Fibroblast of lung (primary cell): ENCODE data around the gene TMEM161A. TPM values are rescaled to one million over a fixed set of nuclear protein-coding genes. Genes with fewer than 3 reads are reported as not detected.

Experiments used
- DNase-seq, 2 donors: peaks; one replicate each; pipeline versions ENCODE4 v3.0.0 to v3.0.0-alpha.2; 2010; ENCODE audit warnings: low read depth in 2 of 2
- H2AFZ ChIP-seq: 2 replicates; pipeline ENCODE4 v1.5.1; 2012; ENCODE audit warnings: low read length, control low read depth, inconsistent platforms
- H3K27ac ChIP-seq: 2 replicates; pipeline ENCODE4 v1.5.1; 2011; ENCODE audit warnings: low read length, control low read depth; ENCODE audit not compliant: insufficient read depth
- H3K27me3 ChIP-seq: 2 replicates; pipeline ENCODE4 v1.5.1; 2011; ENCODE audit warnings: mild to moderate bottlenecking, low read length; ENCODE audit not compliant: control insufficient read depth, insufficient read depth
- H3K36me3 ChIP-seq: 2 replicates; pipeline ENCODE4 v1.5.1; 2011; ENCODE audit warnings: low read length; ENCODE audit not compliant: control insufficient read depth, insufficient read depth
- H3K4me1 ChIP-seq: 2 replicates; pipeline ENCODE4 v1.5.1; 2011; ENCODE audit warnings: low read length; ENCODE audit not compliant: control insufficient read depth, insufficient read depth; ENCODE audit errors: extremely low read depth
- H3K4me2 ChIP-seq: 2 replicates; pipeline ENCODE4 v1.5.1; 2011; ENCODE audit warnings: low read length, control low read depth; ENCODE audit not compliant: insufficient read depth; ENCODE audit errors: extremely low read depth
- H3K4me3 ChIP-seq, 4 experiments: fragments of 200-600 bp in 1 of 4; sonication (generic) in 1 of 4; replicated peaks in 1 of 4; 2 replicates each; pipeline ENCODE4 v1.5.1; 2011 to 2016; ENCODE audit warnings: low read length in 4 of 4, low read depth in 3 of 4, mild to moderate bottlenecking in 3 of 4, control low read depth in 2 of 4, inconsistent platforms in 1 of 4, mixed read lengths in 1 of 4; ENCODE audit not compliant: insufficient read depth in 1 of 4; ENCODE audit errors: control extremely low read depth in 1 of 4
- H3K79me2 ChIP-seq: 2 replicates; pipeline ENCODE4 v1.5.1; 2012; ENCODE audit warnings: mild to moderate bottlenecking, low read length, inconsistent platforms; ENCODE audit not compliant: control insufficient read depth, insufficient read depth
- H3K9ac ChIP-seq: 2 replicates; pipeline ENCODE4 v1.5.1; 2011; ENCODE audit warnings: mild to moderate bottlenecking, low read length, control low read depth; ENCODE audit not compliant: insufficient read depth
- H3K9me3 ChIP-seq: 2 replicates; pipeline ENCODE4 v1.5.1; 2012; ENCODE audit warnings: low read depth, low read length; ENCODE audit not compliant: control insufficient read depth, insufficient read depth
- H4K20me1 ChIP-seq: 2 replicates; pipeline ENCODE4 v1.5.1; 2011; ENCODE audit warnings: low read length; ENCODE audit not compliant: control insufficient read depth, insufficient read depth; ENCODE audit errors: extremely low read depth
- EZH2 ChIP-seq: IDR thresholded peaks from 2 replicates; pipeline ENCODE4 v1.5.1; 2012; ENCODE audit warnings: low read length, control low read depth, mild to moderate bottlenecking; ENCODE audit errors: missing control alignments
- polyA plus RNA-seq, 2 donors: library from polyadenylated mRNA; depleted of rRNA in 1 of 2; stranded (reverse) in 1 of 2; unstranded in 1 of 2; fragments of >200 nt; gene quantifications; 2 replicates each; pipeline ENCODE4 v1.2.1, GENCODE V29; 2011 to 2012; ENCODE audit warnings: missing spikeins in 1 of 2
- total RNA-seq: library from RNA; depleted of rRNA; stranded (reverse); fragments of >200 nt; gene quantifications from 2 replicates; pipeline ENCODE4 v1.2.1, GENCODE V29; 2014
- TF ChIP-seq, protein P1 (sequence below), 2 donors: IDR thresholded peaks in 1 of 2; conservative IDR thresholded peaks in 1 of 2; 1 replicate in 1 of 2; 2 replicates in 1 of 2; pipeline ENCODE4 v1.5.1; 2011 to 2012; ENCODE audit warnings: low read length in 2 of 2, control low read depth in 1 of 2, inconsistent platforms in 1 of 2, low read depth in 1 of 2, mild to moderate bottlenecking in 1 of 2

The TMEM161A gene
- total and polyA plus RNA-seq, 2 donors (not counting 1 experiment from before 2014, with no cell fraction given): 9.4 to 23.8 TPM

GRCh38 chr19:19096641-19097627, 41.3 kb downstream of the TMEM161A start:
- Histone ChIP-seq H4K20me1 (no peaks in the 10 kb centered on the region), H2AFZ (no peak overlapping the region), H3K79me2 (no peaks in the 10 kb centered on the region), H3K27ac (no peak overlapping the region), H3K9me3 (no peaks in the 10 kb centered on the region), H3K36me3 (no peaks in the 10 kb centered on the region), H3K27me3 (no peaks in the 10 kb centered on the region), H3K9ac (no peak overlapping the region), H3K4me2 (no peak overlapping the region), H3K4me1 (no peaks in the 10 kb centered on the region), H3K4me3 (no peak overlapping the region)
- no peak for DNase-seq
- TF ChIP-seq EZH2: no peak
- TF ChIP-seq, protein P1, sequence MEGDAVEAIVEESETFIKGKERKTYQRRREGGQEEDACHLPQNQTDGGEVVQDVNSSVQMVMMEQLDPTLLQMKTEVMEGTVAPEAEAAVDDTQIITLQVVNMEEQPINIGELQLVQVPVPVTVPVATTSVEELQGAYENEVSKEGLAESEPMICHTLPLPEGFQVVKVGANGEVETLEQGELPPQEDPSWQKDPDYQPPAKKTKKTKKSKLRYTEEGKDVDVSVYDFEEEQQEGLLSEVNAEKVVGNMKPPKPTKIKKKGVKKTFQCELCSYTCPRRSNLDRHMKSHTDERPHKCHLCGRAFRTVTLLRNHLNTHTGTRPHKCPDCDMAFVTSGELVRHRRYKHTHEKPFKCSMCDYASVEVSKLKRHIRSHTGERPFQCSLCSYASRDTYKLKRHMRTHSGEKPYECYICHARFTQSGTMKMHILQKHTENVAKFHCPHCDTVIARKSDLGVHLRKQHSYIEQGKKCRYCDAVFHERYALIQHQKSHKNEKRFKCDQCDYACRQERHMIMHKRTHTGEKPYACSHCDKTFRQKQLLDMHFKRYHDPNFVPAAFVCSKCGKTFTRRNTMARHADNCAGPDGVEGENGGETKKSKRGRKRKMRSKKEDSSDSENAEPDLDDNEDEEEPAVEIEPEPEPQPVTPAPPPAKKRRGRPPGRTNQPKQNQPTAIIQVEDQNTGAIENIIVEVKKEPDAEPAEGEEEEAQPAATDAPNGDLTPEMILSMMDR (conservative IDR thresholded peaks at IDR 0.05 in 1 of 2, IDR thresholded peaks at IDR 0.05 in 1 of 2; ENCODE audit: low read depth in 1 of 2, low read length in 2 of 2): no peak

DNA sequence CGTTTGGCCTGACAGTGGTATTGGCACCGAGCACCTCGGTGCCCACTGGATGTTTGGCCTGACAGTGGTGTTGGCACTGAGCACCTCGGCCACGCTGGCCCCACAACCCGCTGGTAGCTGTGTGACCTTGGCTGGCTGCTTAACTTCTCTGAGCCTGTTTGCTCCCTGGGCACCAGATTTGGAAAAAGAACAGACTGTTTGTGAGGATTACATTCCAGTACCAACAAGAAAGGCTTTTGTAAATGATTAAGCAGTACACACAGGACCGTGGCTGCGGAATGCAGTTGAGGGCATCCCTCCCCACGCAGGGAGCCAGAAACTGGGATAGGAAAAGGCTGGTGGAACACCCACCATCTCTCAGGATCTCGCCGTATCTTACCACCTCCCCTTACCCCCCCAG, 42.6 kb downstream of the TMEM161A start:
- no peaks in the 10 kb centered on the region for H3K79me2 ChIP-seq
- no peaks in the 10 kb centered on the region for H3K9me3 ChIP-seq
- no peak overlapping the region for H3K4me3 ChIP-seq
- DNase-seq: no peak
- H3K4me1 ChIP-seq: no peaks in the 10 kb centered on the region
- no peak overlapping the region for H3K9ac ChIP-seq
- no peak overlapping the region for H3K27ac ChIP-seq
- no peaks in the 10 kb centered on the region for H3K36me3 ChIP-seq
- no peaks in the 10 kb centered on the region for H3K27me3 ChIP-seq
- TF ChIP-seq, protein P1 (conservative IDR thresholded peaks at IDR 0.05 in 1 of 2, IDR thresholded peaks at IDR 0.05 in 1 of 2; ENCODE audit: low read depth in 1 of 2, low read length in 2 of 2): no peak
- no peak for TF ChIP-seq EZH2
- no peak overlapping the region for H3K4me2 ChIP-seq
- H4K20me1 ChIP-seq: no peaks in the 10 kb centered on the region
- no peak overlapping the region for H2AFZ ChIP-seq

DNA sequence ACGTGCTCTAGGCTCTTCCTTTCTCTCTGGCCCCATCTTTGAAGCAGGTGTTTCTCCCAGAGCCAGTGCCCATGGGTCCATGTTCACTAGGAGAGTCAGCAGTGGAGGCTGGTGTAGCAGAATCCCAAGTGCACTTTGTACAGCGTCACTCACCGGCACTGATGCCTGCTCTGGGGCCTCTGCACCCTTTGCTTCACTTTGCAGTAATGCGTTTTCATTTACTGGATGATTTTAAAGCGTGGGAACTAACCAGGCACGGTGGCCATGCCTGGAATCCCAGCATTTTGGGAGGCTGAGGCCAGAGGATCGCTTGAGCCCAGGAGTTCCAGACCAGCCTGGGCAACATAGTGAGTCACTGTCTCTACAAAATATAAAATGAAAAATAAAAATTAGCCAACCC, 43.8 kb downstream of the TMEM161A start:
- Histone ChIP-seq H3K9me3 (no peaks in the 10 kb centered on the region), H4K20me1 (no peaks in the 10 kb centered on the region), H2AFZ (no peak overlapping the region), H3K27ac (no peak overlapping the region), H3K4me2 (no peak overlapping the region), H3K36me3 (no peaks in the 10 kb centered on the region), H3K9ac (no peak overlapping the region), H3K4me1 (no peaks in the 10 kb centered on the region), H3K79me2 (no peaks in the 10 kb centered on the region), H3K27me3 (no peaks in the 10 kb centered on the region), H3K4me3 (no peak overlapping the region)
- DNase-seq: no peak
- TF ChIP-seq, protein P1 (conservative IDR thresholded peaks at IDR 0.05 in 1 of 2, IDR thresholded peaks at IDR 0.05 in 1 of 2; ENCODE audit: low read depth in 1 of 2, low read length in 2 of 2): no peak
- no peak for TF ChIP-seq EZH2
